Fibroblast of skin of left biceps (primary cell): ENCODE data around the gene MTUS2.

Source experiments
- DNase-seq, 2 experiments: peaks; one replicate each; pipeline ENCODE4 v3.0.0-alpha.2; 2013; ENCODE audit warnings: low read depth in 2 of 2

The MTUS2 gene

DNA sequence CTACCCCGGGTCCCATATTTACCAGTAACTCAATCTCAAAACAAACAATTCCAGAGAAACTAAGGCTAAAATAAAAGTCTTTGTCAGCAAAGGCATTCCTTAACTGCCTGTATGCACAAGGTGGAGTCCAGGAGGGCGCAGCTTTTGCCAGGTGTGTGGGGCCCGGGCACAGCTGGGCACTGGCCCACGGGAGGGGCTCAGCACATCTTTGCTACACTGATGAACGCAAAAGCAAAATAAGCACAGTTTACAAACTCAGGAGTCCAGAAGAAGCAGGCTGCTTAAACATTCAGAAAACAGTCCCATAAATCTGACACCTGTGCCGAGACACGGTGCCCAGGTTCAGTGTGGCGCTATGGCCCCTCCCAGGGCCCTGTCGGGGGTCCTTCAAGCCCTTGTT, 704.5 kb downstream of the MTUS2 start:
- DNase-seq = no peak

DNA sequence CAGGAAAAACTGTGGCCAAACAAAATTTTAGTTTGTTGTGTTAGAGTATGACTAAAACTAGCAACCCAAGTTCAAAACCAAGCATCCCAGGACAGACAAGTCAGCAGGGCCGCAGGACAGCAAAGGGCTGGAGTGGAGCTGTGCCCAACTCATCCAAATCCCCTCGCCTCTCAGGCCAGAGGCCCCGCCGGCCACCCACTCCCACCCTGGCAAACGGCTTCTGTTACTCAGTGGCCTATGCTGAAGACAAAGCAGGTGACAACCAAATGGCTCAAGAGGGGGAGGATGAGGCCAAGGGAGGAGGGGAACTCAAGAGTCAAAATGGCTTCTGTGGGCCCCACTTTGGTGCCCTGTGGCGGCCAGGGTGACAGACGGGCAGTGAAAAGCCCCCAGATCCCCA, 705.6 kb downstream of the MTUS2 start:
- no peak for DNase-seq

DNA sequence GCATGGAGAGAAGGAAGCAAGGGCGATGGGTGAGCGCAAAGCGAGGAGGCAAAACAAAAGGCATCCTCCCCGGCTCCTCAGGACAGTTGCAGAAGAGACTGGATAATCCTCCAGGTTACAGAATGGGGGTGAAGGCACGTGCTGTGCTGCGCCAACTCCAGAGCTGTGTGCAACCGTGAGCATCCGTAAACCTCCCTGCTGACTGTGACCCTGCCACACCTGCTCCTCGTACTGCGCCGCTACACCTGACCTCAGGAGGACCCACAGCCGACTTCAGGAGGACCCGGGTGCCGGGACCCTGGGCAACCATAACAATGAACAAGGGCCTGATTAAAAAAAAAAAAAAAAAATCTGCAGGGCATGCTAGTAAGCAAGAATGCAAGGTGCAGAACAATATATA, 706.6 kb downstream of the MTUS2 start:
- DNase-seq = no peak

DNA sequence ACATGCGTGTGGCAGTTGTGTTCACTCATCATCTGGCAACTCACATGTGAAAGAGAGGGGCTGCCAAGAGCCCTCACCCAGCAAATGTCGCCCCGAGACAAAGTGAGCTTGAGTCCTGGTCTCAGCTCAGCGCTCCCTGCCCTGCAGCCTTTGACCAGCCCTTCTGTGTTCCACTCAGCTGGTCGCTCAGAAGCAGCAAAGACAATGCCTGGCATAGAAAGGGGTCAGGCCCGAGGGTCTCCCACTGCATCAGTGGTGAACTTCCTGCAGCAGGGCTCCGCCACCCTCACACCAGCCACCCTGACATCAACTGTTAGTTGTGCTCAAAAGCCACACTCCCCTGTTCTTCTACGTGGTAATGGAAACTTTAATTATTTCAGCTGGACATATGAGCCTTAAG, 707.4 kb downstream of the MTUS2 start:
- no peak for DNase-seq

DNA sequence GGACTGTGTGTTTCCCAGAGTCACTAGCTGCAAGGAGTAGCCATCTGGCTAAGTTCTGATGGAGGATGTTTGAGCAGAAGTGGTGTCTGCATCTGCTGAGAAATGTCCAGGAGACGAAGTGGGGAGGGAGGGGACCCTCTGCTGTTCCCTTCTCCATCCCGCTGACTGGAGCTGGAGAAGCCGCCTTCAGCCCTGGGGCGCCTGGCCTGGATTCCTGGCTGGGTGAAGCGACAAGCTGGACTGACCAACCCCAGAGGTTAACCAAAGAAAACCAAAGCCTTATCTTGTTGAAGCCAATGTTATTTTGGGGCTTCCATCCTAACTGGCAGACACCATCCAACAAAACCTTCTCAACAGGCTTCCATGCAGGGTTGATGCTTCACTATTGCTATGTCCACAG, 707.8 kb downstream of the MTUS2 start:
- DNase-seq = no peak

DNA sequence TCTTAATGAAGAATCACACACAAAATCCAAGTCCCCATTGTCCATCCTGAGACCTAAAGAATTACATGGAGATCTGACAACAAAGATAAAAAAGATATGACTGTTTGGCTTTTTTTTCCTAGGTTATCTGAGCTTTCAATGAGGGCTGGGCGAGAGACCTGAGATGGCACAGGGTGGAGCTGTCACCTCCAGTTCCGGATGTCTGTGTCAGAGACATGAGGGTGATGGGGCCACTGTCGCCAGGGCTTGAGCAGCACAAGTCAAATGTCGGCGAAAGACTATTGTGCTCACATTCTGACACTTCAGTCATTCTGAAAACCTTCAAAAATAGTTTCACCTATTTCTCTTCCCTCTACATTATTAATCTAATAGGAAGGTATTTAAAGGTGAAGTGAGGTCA, 709.6 kb downstream of the MTUS2 start:
- no peak for DNase-seq

DNA sequence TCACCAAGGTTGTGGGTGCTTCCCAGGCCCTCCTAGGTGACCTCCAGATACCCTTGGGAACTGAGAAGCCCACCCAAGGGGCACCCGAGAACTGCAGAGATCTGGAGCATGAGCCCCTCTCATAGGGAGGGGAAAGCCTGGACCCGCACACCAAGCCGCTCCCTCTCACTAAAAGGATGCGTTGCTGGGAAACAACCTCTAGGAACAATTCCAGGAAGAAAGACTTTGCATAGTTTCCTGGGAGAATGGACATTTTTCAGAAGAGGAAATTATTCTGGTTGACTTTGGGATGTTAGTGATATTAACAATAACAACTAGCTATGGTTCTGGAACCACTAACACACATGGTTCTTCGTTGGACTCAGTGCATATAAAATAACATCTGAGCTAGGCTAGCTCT, 710.8 kb downstream of the MTUS2 start:
- DNase-seq = no peak

DNA sequence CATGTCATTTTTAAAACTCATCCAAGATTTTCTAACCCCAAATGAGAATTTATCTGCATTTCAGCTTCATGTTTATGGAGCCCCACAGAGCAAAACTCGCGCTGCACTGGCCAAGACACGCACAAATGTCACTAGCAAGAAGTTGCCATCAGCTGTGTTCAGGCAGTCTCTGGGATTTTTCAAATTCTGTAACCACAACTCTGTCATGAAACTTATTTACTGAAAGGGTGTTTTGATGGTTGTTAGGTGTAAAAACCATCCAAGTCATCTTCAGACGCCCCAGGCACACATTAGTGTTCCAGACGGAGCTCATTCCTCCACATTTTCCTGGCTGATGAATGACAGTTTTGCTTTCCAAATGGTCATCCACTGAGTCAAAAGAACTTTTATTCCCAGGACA, 712.0 kb downstream of the MTUS2 start:
- DNase-seq = no peak

DNA sequence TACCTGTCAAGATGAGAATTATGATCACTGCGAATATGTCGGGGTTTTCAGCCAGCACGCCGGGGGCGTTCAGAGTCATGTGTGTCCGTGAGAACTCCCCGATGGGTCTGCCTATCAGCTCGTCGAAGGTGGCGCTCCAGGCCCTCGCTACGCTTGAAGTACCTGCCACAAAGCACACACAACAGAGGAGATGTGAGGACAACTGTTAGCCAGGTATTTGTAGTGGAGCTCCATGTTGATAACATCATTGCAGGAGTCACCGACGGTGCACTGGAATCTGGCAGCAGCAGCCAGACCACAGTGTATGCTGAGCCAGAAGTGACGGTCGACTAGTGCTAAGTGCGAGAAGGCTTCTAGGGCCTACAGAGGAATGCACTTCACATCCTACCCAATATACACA, 712.7 kb downstream of the MTUS2 start:
- no peak for DNase-seq

DNA sequence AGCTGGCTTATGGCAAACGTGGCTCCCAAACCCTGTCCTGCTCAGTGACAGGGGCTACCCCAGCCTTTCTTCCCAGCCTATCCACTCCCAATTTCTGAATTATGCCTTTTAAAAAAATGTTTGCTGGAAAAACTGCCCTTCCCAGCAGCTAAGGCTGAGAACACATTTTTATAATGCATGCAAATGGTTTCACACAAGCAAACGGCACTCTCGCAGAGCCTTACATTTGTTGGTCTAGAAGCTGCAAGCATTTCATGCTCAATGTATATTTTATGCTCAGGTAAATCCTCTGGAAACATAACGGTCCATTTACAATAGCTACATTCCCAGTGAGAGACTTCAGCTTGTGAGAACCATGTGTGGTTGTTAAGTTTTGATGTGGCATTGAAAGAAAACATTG, 713.9 kb downstream of the MTUS2 start:
- no peak for DNase-seq

DNA sequence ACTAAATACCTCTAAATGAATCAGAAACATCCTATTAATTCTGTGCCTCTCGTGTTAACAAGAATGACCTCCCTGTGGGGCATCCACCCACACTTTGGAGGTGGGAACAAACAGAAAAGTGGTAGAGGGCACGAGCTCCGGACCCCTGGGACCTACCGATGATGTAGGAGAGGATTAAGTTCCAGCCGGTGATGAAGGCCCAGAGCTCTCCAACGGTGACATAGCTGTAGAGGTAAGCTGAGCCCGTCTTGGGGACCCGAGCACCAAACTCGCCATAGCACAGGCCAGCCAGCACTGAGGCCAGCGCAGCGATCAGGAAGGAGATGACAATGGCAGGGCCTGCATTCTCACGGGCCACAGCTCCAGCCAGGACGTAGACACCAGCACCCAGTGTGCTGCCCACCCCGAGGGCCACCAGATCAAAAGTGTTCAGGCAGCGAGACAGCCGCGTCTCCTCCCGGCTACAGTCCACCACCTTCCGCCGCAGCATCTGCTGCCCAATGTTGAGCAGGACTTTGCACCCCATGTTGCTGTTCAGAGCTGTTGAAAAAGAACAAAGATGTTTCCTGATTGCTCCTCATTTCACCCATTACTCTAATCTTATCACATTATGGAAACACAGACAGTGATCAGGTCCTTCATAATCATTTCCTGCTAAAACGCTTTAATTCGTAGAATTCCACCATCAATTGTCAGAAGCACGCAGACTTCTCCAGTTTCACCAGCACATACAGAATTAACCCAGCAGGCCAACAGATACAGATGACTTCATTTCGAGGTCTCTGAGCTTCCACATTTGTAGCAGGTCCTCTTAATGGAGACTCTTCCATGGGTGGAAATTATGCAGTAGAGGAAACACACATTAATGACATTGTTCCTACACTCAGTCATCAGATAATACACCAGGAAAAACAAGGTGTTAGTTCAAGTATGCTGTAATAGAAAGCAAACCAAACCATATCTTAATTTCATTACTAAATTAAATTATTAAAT, 715.8 kb downstream of the MTUS2 start:
- no peak for DNase-seq

DNA sequence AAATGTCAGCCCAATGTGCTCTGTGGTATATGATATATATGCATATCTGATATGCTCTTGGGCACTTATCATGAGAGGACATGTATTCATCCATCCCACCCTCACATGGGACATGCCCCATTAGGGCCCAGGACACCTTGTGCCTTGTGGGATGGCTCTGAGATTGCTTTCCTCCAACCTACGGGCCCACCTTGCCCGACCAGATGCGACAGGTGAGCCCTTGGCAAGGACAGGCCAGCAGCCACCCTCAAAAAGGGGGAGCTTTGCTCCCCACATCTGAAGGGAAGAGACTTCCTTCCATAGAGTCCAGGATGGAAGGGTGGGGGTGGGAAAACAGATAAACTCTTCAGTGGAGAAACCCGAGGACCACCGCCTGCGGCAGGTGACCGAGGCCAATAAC, 716.7 kb downstream of the MTUS2 start:
- no peak for DNase-seq

DNA sequence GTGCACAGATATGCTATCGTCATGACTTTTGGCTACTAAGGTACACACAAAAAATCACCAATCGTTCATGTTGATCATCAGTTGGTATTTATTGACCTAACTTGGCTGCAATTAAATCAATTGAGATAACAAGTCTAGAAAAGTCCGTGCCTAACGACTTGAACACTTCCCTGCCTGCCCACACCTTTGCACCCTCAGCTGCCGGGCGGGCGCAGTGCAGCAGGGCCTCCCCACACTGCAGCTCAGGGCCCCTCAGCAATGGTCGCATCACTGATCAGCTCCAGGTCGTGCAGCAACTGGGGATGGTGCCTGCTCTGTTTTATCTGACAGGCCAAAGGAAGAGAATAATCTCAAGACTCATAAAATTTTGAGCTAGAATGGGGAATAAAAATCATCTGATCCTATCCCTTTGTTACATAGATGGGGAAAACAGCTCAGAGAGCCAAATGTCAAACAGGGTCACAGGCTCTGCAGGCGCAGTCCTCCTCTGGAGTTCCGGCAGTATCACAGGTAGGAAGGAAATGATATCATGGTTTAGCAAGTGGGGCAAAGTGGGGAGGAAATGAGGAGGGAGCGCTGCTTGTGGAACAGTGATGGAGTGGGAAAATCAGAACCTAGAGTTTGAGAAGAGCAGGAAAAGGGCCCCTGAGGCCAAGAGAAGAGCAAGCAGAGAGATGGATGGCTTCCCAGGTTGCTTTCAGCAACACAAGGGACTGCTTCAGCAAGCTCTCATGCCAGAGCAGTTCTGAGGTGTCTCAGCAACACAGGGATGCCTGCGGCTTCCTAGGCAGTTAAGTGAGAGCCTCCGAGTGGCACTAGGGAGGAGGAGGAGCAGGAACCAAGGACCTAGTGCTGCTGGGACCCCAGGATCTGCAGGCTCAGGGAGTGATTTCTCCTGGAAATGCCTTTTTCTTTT, 717.9 kb downstream of the MTUS2 start:
- DNase-seq = no peak

DNA sequence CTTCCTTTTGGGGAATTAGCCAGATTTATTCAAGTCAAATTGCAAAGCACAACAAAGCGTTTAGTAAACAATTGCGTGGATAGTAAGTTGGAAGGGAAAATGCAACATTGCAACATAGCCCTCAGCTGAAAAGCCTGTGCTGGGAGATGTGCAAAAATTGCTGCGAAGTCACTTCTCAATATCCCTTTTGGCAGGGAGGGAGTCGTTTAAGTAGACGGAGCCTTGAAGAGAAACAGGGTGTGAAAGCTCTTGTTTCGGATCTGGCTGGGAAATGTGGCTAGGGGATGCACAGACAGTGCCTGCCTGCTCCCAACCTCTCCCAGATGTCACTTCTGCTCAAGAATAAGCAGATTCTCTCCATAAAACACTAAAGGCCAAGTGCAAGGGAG, 718.5 kb downstream of the MTUS2 start:
- no peak for DNase-seq

DNA sequence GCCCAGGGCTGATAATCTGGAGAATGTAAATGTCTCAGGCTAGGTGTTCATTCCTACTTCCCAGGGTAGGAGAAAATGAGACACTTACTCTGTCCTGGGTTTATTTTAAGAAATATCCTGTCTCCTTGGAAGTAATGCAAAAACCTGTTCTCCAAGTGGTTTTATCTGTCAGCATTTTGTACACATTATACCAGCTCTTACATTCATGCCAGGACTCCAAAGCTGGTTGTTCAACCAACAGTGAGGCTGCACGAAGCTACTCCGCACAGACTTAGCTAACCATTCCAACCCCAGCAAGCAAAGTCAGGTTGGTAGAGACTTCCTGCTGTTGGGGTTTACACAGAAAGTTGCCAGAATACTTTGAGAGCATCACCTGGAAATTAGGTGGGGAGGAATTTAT, 719.7 kb downstream of the MTUS2 start:
- no peak for DNase-seq

DNA sequence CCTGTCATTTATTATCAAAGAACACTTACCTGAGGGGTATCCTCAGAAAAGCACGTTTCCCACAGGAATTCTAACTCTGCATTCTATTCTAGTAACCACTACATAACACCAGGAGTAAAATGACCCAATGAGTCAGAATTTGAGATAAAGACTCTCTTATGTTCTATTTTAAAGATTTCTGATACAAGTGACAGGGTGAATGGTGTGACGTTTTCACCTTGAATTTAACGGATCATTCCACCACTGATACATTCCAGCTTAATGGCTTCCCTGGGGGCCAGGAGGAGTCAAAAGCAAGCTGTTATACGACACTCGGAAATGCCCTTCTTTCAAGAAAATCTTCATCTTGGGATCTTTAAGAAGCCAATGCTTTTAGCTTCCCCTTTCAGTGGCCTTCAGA, 720.2 kb downstream of the MTUS2 start:
- no peak for DNase-seq

DNA sequence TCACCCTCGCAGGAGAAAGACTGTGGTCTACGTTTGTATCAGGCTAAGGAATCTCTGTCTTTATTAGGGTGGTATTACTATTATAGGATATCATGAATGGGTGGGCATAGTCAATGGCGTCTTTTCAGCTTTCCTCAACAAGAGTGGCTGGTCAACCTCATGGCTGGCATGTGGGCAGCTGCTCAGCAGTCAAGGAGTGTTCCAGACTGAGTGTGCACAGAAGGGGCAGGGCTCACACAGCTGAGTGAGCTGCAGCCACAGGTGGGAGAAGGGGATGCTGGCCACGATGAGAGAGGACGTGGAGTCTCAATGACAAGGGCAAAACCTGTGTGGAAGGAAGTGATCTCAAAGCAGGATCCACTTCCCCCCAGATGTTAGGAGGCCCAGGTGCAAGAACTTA, 720.7 kb downstream of the MTUS2 start:
- DNase-seq = no peak

DNA sequence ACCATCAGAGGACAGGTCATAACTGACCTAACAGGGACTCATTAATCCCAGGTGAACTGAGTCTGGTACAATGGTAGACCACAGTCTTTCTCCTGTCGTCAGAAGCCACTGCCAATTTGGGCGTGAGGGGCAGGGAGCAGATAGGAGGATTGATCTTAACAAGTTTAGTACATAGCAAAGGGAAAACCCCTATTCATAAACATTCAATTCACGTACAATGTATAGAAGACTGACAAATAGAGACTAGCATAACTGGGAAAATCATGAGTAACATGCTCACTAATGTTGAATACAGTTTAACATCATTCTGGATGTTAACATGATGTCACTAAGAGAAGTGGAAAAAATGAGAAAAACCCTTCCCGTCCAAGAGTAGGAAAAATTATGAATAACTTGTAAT, 721.3 kb downstream of the MTUS2 start:
- DNase-seq = no peak

DNA sequence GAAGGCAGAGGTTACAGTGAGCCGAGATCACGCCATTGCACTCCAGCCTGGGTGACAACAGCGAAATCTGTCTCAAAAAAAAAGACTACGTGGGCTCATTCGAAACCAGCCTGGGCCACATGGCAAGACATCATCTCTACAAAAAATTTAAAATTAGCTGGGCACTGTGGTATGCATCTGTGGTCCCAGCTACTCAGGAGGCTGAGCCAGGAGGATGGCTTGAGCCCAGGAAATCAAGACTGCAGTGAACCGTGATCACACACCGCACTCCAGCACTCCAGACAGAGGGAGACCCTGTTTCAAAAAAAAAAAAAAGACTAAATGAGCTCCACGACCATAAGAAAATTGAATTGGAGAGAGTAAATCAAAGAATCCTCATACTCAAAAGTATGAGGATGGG, 722.2 kb downstream of the MTUS2 start:
- DNase-seq = no peak

DNA sequence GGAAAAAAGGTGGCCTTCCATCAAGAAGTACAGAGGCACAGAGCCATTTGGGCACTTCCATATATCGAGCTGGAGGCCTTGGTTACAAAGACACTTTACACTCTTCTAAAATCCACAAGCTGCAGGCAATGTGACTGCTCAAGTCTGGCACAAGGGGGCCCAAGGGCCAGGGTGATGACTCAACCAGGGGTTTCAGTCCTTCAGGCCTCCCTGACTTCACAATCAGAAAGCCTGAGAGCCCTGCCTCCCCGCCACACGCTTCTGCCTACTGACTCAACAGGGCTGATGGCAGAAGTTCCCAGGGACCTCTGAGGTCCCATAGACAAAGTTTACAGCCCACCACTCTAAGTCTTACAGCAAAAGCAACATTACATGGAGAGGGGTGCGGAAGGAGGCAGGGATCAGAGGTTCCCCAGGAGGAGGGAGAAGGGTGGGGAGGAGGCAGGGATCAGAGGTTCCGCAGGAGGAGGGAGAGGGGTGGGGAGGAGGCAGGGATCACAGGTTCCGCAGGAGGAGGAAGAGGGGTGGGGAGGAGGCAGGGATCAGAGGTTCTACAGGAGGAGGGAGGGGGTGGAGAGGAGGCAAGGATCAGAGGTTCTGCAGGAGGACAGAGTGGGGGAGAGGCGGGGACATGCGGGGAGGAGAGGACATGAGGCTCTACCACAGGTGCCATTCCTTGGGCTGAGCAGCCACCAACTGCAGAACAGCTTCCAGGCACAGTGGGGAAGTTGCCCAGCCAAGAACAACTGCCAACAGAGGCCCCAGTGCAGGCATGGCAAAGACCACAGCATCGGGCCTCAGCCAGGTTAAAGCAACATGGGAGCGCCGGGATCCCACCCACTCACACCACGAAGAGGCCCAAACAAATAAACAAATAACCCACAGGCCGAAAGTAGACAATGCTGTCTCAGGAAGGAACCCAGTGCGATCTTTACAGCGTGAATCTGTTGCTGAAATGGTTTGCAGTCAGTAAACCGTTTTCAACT, 723.4 kb downstream of the MTUS2 start:
- no peak for DNase-seq

DNA sequence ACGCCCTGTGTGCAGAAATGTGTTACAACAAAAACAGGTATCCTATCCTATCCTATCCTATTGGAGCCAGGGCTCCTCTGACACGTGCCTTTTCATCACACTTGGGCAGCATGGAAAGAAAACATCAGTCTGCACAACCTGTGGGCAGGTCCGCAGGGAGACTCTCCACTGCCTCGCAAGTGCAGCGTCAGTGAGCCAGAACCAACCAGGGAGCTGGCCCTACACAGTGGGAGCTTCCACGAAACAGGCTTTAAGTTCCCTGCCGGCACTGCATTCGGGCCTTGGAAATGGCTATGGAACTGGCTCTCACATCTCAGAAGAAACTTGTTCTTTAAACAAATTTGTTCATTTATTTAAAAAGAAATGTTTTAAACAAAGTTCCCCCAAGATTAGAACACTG, 725.8 kb downstream of the MTUS2 start:
- DNase-seq = no peak

DNA sequence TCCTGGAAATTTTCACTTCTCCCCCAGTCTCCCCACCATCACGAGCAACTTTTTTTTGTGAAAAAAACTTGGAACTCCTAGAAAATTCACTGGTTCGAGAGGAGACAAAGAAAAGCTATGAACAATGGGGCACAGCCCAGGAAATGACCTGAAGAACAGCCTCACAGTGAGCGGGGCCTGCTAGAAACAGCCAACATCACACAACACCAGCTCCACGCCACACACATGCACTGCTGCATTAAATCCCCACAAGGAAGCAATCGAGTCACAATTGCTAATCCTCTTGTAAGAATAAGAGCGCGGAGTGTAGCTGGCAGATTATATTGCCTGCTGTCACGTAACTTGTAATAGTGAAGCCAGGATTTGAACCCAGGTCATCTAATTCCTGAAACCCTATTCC, 726.5 kb downstream of the MTUS2 start:
- no peak for DNase-seq
